HCT116 (cell line): ENCODE results near the gene PDE7B. TPM values are rescaled to one million over a fixed set of nuclear protein-coding genes. Genes with fewer than 3 reads are reported as not detected.

ENCODE experiments used
- ATAC-seq: fragments of 200-7000 bp; cut with Tn5 transposase; 2 replicates; pipeline ENCODE4 v1.9.1; 2020; ENCODE audit warnings: mild to moderate bottlenecking, moderate library complexity
- BruUV-seq: library from RNA; stranded (reverse); fragments of 400-500 nt; replicated peaks from 2 replicates; lab custom pipeline; 2021; lab: Mats Ljungman, UMichigan
- CTCF ChIA-PET: fragments of 300-600 bp; sonication (Branson Sonifier 250); formaldehyde crosslinking; loops from one replicate; lab custom pipeline; 2021; ENCODE audit warnings: antibody characterized with exemption; lab: Charles Lee
- POLR2A ChIA-PET: fragments of 300-600, 350-600 bp; sonication (Branson Sonifier 250); formaldehyde crosslinking; loops from one replicate; lab custom pipeline; 2021; ENCODE audit warnings: antibody characterized with exemption; lab: Charles Lee
- RAD21 ChIA-PET, 2 experiments: fragments of 300-600 bp; sonication (Branson Sonifier 250); formaldehyde crosslinking; loops; one replicate each; lab custom pipeline; 2023; ENCODE audit warnings: low total read pairs in 2 of 2; ENCODE audit not compliant: uncharacterized antibody in 2 of 2, unreplicated experiment in 2 of 2, low non-redundant PET in 1 of 2; lab: Charles Lee
- DNase-seq: peaks from one replicate; pipeline ENCODE4 v3.0.0-alpha.2; 2010; ENCODE audit warnings: low read depth, low spot score
- H2AFZ ChIP-seq: fragments of 200-600 bp; shearing (Covaris generic), sonication (generic); 2 replicates; pipeline ENCODE4 v1.6.1; 2017; ENCODE audit warnings: low read depth, mixed run types, mixed read lengths, antibody characterized with exemption, low read length; ENCODE audit not compliant: poor library complexity, severe bottlenecking
- H3K27ac ChIP-seq: 2 replicates; pipeline ENCODE4 v1.5.1; 2012; ENCODE audit warnings: low read depth, low read length
- H3K27me3 ChIP-seq: fragments of 200-600 bp; sonication (generic); 2 replicates; pipeline ENCODE4 v1.6.1; 2016; ENCODE audit warnings: mixed run types, low read length, mixed read lengths; ENCODE audit not compliant: insufficient read depth
- H3K36me3 ChIP-seq, 2 experiments: fragments of 200-500 bp in 1 of 2; fragments of 200-600 bp in 1 of 2; sonication (Bioruptor generic) in 1 of 2; sonication (generic) in 1 of 2; 2 replicates each; pipeline versions ENCODE4 v1.5.1 to v1.6.1; 2014 to 2016; ENCODE audit warnings: low read length in 2 of 2, inconsistent platforms in 1 of 2, mixed read lengths in 1 of 2, mixed run types in 1 of 2; ENCODE audit not compliant: insufficient read depth in 2 of 2, control insufficient read depth in 1 of 2
- H3K4me1 ChIP-seq, 2 experiments: fragments of 200-600 bp in 1 of 2; sonication (generic) in 1 of 2; 2 replicates each; pipeline versions ENCODE4 v1.5.1 to v1.6.1; 2012 to 2017; ENCODE audit warnings: low read length in 2 of 2, inconsistent platforms in 1 of 2, mild to moderate bottlenecking in 1 of 2, mixed read lengths in 1 of 2, mixed run types in 1 of 2, moderate library complexity in 1 of 2; ENCODE audit not compliant: insufficient read depth in 2 of 2, control insufficient read depth in 1 of 2
- H3K4me2 ChIP-seq: fragments of 200-600 bp; sonication (generic); 2 replicates; pipeline ENCODE4 v1.6.1; 2017; ENCODE audit warnings: mixed run types, low read length, mixed read lengths
- H3K4me3 ChIP-seq, 2 experiments: fragments of 200-600 bp in 1 of 2; sonication (generic) in 1 of 2; replicated peaks in 1 of 2; 2 replicates each; pipeline ENCODE4 v1.5.1; 2011 to 2016; ENCODE audit warnings: low read length in 2 of 2, control low read depth in 1 of 2, low read depth in 1 of 2, mild to moderate bottlenecking in 1 of 2, mixed read lengths in 1 of 2, mixed run types in 1 of 2
- H3K79me2 ChIP-seq: fragments of 200-600 bp; sonication (generic); 2 replicates; pipeline ENCODE4 v1.6.1; 2017; ENCODE audit warnings: mild to moderate bottlenecking, mixed run types, low read length, moderate library complexity, mixed read lengths; ENCODE audit not compliant: insufficient read depth
- H3K9ac ChIP-seq: fragments of 200-600 bp; sonication (generic); 2 replicates; pipeline ENCODE4 v1.6.1; 2016; ENCODE audit warnings: low read length, mixed read lengths
- H3K9me2 ChIP-seq: fragments of 200-600 bp; sonication (generic), shearing (Covaris generic); 2 replicates; pipeline ENCODE4 v1.6.1; 2017; ENCODE audit warnings: mixed run types, mild to moderate bottlenecking, moderate library complexity; ENCODE audit not compliant: insufficient read depth
- H3K9me3 ChIP-seq, 2 experiments: fragments of 200-500 bp in 1 of 2; fragments of 200-600 bp in 1 of 2; sonication (Bioruptor generic) in 1 of 2; sonication (generic) in 1 of 2; 2 replicates each; pipeline ENCODE4 v1.6.1; 2014 to 2017; ENCODE audit warnings: low read length in 2 of 2, mixed read lengths in 2 of 2, inconsistent platforms in 1 of 2, low read depth in 1 of 2, mild to moderate bottlenecking in 1 of 2, mixed run types in 1 of 2, moderate library complexity in 1 of 2; ENCODE audit not compliant: control insufficient read depth in 1 of 2, insufficient read depth in 1 of 2
- H4K20me1 ChIP-seq: fragments of 200-600 bp; sonication (generic), shearing (Covaris generic); 2 replicates; pipeline ENCODE4 v1.6.1; 2017; ENCODE audit warnings: mixed run types, mild to moderate bottlenecking, moderate library complexity; ENCODE audit not compliant: insufficient read depth
- ATF3 ChIP-seq: IDR thresholded peaks from 2 replicates; pipeline ENCODE4 v1.6.1; 2012
- CBX3 ChIP-seq: IDR thresholded peaks from 2 replicates; pipeline ENCODE4 v1.6.1; 2012; ENCODE audit warnings: low read depth
- CTCF ChIP-seq, 3 experiments: fragments of 200-600 bp in 1 of 3; sonication (generic) in 1 of 3; IDR thresholded peaks in 2 of 3; conservative IDR thresholded peaks in 1 of 3; 2 replicates each; pipeline ENCODE4 v1.5.1; 2012 to 2017; ENCODE audit warnings: low read depth in 2 of 3, low read length in 2 of 3, antibody characterized with exemption in 1 of 3, borderline replicate concordance in 1 of 3, control low read depth in 1 of 3, mild to moderate bottlenecking in 1 of 3, mixed read lengths in 1 of 3, mixed run types in 1 of 3, moderate library complexity in 1 of 3; ENCODE audit not compliant: insufficient read depth in 1 of 3
- EGR1 ChIP-seq: IDR thresholded peaks from 2 replicates; pipeline ENCODE4 v1.6.1; 2012; ENCODE audit warnings: low read depth
- ELF1 ChIP-seq: IDR thresholded peaks from 2 replicates; pipeline ENCODE4 v1.6.1; 2012; ENCODE audit warnings: low read depth, borderline replicate concordance
- EZH2 ChIP-seq: fragments of 200-600 bp; sonication (generic); IDR thresholded peaks from 2 replicates; pipeline ENCODE4 v1.6.1; 2017; ENCODE audit warnings: antibody characterized with exemption, mixed run types
- EZH2phosphoT487 ChIP-seq: fragments of 200-600 bp; IDR thresholded peaks from 2 replicates; pipeline ENCODE4 v1.6.1; 2018; ENCODE audit warnings: antibody characterized with exemption, borderline replicate concordance
- JUND ChIP-seq: IDR thresholded peaks from 2 replicates; pipeline ENCODE4 v1.6.1; 2012
- POLR2A ChIP-seq: IDR thresholded peaks from 2 replicates; pipeline ENCODE4 v1.7.0; 2011; ENCODE audit warnings: borderline replicate concordance; ENCODE audit not compliant: insufficient read depth, insufficient read length; ENCODE audit errors: extremely low read depth
- POLR2AphosphoS5 ChIP-seq: IDR thresholded peaks from 2 replicates; pipeline ENCODE4 v1.6.1; 2011; ENCODE audit warnings: mild to moderate bottlenecking, low read depth, low read length, moderate library complexity
- SP1 ChIP-seq: IDR thresholded peaks from 2 replicates; pipeline ENCODE4 v1.6.1; 2012; ENCODE audit warnings: low read depth
- ZBTB33 ChIP-seq: IDR thresholded peaks from 2 replicates; pipeline ENCODE4 v1.6.1; 2011; ENCODE audit warnings: mild to moderate bottlenecking, low read length, moderate library complexity; ENCODE audit not compliant: insufficient replicate concordance; ENCODE audit errors: extremely low read depth
- ZFX ChIP-seq: fragments of 450-650 bp; IDR thresholded peaks from 2 replicates; pipeline ENCODE4 v1.6.1; 2017
- ZNF274 ChIP-seq: fragments of 200-500 bp; sonication (Bioruptor generic); IDR thresholded peaks from 2 replicates; pipeline ENCODE4 v1.6.1; 2014; ENCODE audit warnings: mild to moderate bottlenecking, low read depth, low read length, inconsistent platforms
- intact Hi-C: fragments of 100-400 bp; cut with micrococcal nuclease; formaldehyde crosslinking; loops from 2 replicates; pipeline ENCODE4 v1.10.0; 2022
- total RNA-seq: library from RNA; stranded (reverse); gene quantifications from one replicate; pipeline ENCODE4 v1.2.1, GENCODE V29; 2021; ENCODE audit not compliant: unreplicated experiment

The PDE7B gene
- total RNA-seq, 1 experiment from 2014 or later: 0.61 TPM

- Histone ChIP-seq H3K4me2 (no peak overlapping the region), H3K36me3 (no peaks in the 10 kb centered on the region), H3K4me3 (no peak overlapping the region), H3K79me2 (no peaks in the 10 kb centered on the region), H4K20me1 (no peaks in the 10 kb centered on the region), H2AFZ (no peak overlapping the region), H3K27ac (no peak overlapping the region), H3K9me2 (no peaks in the 10 kb centered on the region), H3K27me3 (no peaks in the 10 kb centered on the region), H3K4me1 (no peaks in the 10 kb centered on the region; a peak in 1 of 4 replicates), H3K9me3 (no peaks in the 10 kb centered on the region), H3K9ac (no peak overlapping the region)
- BruUV-seq: no TSS peak
- intact Hi-C loops: no loop called here
- ChIA-PET RAD21 (no interaction called here), CTCF (no interaction called here), POLR2A (no interaction called here)
- TF ChIP-seq ZFX: no peak
- TF ChIP-seq EZH2phosphoT487: no peak
- no peak for TF ChIP-seq CBX3
- no peak for TF ChIP-seq SP1
- no peak for TF ChIP-seq JUND
- no peak for TF ChIP-seq ATF3
- no peak for TF ChIP-seq ZBTB33
- TF ChIP-seq CTCF (IDR thresholded peaks at IDR 0.05 in 2 of 3, conservative IDR thresholded peaks at IDR 0.05 in 1 of 3; ENCODE audit: borderline replicate concordance in 1 of 3, insufficient read depth in 1 of 3, low read depth in 2 of 3, low read length in 2 of 3): no peak
- no peak for TF ChIP-seq ZNF274
- TF ChIP-seq EZH2: no peak
- TF ChIP-seq POLR2A: no peak
- TF ChIP-seq POLR2AphosphoS5: no peak
- TF ChIP-seq ELF1: no peak
- TF ChIP-seq EGR1: no peak
- DNase-seq (no peak), ATAC-seq (no peak)
Measured at GRCh38 chr6:135801755-135802465, 49.6 kb upstream of the PDE7B start.
